ENCODE data around the gene KCNMA1.

DNA sequence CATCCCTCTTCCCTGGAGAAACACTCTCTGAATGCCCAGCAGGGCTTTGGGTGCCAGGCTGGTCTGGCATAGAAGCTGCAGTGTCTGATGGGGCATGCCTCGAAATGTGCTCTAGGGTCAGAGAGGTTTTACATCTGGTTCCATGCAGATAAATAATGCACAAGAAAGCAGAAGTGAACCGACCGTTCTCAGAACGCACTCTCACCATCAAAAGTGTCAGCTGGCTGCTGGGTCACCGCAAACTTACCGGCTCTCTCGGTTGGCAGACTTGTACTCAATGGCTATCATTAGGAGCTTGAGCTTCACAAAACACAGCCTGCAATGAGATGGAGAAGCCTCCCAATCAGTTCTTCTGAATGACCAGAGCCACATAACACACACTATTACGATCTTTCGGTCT is 610.0 kb downstream of the KCNMA1 start:
- TF ChIP-seq POLR2A (IDR thresholded peaks at IDR 0.05) (no peak), POLR2AphosphoS5 (IDR thresholded peaks at IDR 0.05) (no peak)
- TF ChIP-seq, protein P1, sequence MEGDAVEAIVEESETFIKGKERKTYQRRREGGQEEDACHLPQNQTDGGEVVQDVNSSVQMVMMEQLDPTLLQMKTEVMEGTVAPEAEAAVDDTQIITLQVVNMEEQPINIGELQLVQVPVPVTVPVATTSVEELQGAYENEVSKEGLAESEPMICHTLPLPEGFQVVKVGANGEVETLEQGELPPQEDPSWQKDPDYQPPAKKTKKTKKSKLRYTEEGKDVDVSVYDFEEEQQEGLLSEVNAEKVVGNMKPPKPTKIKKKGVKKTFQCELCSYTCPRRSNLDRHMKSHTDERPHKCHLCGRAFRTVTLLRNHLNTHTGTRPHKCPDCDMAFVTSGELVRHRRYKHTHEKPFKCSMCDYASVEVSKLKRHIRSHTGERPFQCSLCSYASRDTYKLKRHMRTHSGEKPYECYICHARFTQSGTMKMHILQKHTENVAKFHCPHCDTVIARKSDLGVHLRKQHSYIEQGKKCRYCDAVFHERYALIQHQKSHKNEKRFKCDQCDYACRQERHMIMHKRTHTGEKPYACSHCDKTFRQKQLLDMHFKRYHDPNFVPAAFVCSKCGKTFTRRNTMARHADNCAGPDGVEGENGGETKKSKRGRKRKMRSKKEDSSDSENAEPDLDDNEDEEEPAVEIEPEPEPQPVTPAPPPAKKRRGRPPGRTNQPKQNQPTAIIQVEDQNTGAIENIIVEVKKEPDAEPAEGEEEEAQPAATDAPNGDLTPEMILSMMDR (IDR thresholded peaks at IDR 0.05) = no peak
